HG03060 (cell line): ENCODE results near the gene SERPINB12.

Experiments used
- ATAC-seq: cut with Tn5 transposase; IDR thresholded peaks from one replicate; pipeline ENCODE4 v1.9.1; 2021; ENCODE audit warnings: low read depth, moderate number of reproducible peaks; ENCODE audit not compliant: unreplicated experiment

SERPINB12 gene

DNA sequence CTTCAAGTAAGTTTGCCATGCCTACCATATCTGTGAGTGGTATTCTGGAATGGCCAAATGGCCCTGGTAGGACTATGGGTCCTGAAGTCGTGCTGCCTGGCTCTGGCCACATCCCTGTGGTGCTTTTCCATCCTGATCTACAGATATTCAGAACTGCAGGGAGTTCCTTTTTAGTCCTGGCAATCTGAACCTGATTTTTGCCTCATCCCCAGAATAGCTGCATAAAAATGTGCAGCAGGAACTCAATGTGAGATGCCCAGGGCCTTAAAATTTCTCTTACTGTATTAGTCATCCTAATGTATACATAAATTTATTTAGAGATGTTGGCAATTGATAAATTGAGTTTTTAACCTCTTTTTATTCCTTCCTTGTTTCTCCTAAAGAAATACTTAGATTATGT, 50.3 kb downstream of the SERPINB12 start:
- no peak for ATAC-seq

DNA sequence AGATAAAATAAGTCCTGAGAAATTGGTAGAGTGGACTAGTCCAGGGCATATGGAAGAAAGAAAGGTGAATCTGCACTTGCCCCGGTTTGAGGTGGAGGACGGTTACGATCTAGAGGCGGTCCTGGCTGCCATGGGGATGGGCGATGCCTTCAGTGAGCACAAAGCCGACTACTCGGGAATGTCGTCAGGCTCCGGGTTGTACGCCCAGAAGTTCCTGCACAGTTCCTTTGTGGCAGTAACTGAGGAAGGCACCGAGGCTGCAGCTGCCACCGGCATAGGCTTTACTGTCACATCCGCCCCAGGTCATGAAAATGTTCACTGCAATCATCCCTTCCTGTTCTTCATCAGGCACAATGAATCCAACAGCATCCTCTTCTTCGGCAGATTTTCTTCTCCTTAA, 54.8 kb downstream of the SERPINB12 start:
- no peak for ATAC-seq

DNA sequence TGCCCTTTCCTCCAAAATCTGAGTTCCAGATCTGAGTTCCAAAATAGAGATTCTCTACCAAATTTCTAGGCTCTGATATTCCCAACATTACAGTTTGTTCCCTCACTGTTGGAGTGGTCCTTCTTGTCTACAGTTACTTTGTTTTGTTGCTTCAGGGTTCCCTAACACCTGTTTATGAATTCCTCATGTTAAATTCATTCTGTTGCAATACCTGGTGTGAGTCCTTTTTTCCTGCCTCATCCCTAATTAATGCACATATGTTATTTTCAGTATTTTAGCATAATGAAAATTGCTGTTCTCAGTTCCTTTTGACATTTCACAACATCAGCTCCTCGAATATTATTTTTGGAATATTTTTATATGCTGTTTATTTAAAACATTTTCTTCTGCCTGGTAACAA, 61.2 kb downstream of the SERPINB12 start:
- no peak for ATAC-seq

DNA sequence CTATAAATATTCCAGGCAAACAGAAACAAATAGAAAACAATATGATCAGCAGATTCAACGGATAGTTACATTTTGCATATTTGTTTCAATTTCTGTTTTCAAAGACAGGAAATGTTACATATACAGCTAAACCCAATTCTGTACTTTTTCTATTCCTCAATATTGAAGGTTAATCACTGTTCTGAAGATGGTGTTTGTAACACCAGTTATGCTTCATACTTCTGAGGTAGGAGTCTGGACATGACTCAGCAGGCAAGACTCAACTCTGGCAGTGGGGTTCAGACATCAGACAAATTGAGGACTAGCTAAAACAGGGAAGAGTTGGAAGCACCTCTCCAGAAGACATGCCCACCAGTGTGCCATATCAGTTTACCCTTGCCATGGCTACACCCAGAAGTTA, 61.6 kb downstream of the SERPINB12 start:
- ATAC-seq = peak; percentile 98

DNA sequence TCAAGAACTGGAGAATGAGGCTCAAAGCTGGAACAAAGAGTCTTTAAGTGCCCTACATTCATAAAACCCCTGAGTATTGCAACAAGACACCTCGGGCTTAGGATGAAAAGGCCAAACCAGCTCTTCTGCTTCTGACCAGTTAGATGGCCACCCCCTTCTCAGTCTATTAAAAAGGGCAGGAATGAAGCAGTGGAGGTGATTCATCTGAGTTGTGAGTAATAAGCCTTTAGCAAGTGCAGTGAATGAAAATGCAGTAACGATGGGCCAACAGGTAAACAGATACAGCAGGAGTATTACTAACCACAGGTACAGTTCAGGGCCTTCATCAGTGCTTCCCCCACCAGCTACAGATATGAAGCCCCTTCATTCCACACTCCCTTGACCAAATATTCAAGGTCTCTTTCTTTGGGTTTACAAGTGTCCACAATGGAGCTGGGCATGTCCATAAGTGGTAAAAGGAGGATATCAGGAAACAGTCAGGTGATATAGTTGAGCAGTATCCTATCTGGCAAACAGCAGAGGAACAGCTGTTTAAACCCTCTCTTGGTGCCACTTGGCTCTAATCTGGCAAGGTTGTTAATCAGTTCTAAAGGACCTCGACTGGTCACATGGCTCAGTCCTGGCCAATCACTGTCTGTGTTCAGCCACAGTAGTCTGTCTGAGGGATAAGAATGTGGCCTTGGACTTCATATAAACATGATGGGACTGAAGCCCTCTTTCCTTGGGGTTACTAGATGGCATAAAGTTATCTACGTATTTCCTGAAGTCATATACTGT, 62.8 kb downstream of the SERPINB12 start:
- no peak for ATAC-seq

DNA sequence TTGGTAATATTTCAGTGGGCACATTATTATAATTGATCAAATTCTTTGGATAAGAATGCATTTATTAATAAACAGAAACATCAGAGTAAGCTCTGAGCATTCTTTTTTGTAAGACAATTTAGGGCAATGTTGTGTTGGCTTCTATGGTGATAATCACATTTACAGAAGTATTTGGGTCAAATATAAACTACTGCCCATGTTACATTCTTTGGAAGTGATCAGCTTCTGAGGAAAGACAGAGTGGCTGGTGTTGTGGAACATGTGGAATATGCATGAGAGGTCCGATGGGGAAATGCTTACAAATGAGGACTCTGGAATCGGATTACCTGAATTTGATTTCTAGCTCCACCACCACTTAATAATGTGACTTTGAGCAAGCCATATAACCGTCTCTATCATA, 64.4 kb downstream of the SERPINB12 start:
- ATAC-seq = no peak

DNA sequence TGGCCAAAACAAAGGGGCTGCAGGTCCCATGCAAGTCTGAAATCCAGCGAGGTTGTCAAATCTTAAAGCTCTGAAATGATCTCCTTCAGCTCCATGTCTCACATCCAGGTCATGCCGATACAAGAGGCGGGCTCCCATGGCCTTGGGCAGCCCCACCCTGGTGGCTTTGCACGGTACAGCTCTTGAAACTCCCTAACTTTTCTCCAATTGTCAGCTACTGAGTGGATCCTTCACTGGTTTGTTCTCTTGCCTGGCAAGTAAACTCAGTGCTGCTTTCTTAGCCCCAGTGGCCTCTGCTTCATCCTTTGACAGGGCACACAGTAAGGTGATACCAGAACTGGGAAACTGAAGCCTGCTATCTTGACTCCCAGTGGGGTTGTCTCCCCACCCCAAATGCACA, 71.3 kb downstream of the SERPINB12 start:
- no peak for ATAC-seq

DNA sequence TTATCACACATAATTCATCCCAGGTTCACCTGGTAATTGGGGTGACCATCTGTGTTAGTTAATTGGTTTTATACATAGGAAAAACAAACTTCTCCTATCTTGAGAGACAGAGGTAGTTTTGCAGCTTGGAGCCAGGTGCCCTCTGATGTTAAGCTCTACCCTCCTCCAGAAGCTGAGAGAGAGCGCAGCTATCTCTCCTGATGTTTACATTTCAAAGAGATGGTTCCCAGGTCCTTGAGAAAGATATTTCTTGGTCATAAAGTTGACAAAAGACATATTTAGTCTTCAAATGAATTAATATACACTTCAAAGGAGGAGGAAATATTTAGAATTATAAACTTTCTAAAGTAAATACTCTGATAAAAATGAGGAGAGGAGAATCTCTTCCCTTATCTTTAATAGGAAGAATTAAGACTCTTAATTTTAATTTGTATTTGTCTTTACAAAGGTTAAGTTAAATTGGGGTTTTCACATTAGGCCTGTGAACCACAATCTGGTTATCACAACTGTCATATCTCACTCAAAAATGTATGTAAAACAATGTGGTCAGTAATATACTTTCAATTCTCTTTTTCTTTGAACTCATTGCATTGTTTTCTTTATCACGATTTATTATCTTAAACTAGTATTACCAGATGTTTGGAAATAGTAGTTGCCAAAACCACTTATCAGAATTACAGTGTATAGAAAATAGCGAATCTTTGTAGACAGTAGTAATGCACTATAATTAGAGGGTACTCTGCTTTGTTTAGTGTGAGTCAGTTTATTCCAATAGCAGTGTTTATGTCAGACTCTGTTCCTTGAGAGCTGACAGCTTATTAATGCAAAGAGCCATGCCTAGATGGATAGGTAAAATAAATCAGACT, 75.1 kb downstream of the SERPINB12 start:
- peak; percentile 80 for ATAC-seq

DNA sequence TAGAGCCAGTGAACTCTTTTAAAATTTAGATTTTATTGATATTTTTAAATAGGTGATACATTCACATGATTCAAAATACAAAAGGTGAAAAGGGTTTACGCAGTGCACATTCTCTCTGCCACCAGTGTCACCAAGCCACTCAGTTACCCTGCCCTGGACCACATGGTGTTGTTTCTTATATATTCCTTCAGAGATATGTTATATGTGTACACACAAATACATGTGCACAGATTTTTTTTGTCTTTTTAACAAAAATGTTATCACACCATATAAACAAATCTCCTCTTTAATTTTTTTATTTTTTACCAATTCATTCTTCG, 75.7 kb downstream of the SERPINB12 start:
- no peak for ATAC-seq
